ENCODE results near the gene TATDN3. TPM values are rescaled to one million over a fixed set of nuclear protein-coding genes. Genes with fewer than 3 reads are reported as not detected.

TATDN3 gene
- total and polyA plus RNA-seq, 2 of the 8 experiments (the other 6 are each of a cell fraction or from before 2014, with no cell fraction given): 6.9 to 19.4 TPM

DNA sequence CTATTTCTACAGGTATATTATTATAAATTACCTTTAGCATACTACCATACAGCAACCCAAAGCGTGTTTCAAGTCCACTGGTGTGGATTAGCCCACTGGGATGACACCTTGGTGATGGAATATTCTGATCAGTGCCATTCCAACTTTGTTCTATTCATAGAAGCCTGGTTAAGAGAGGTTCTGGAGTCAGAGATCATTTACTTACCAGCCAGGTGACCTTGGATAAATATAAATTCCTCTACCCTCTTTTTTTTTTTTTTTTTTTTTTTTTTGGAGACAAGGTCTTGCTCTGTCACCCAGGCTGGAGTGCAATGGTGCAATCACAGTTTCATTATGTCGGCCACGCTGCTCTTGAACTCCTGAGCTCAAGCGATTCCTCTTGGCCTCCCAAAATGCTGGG is 55.9 kb downstream of the TATDN3 start, which contains the start of gene SPATA45 (continued):
- TF ChIP-seq, protein P1, sequence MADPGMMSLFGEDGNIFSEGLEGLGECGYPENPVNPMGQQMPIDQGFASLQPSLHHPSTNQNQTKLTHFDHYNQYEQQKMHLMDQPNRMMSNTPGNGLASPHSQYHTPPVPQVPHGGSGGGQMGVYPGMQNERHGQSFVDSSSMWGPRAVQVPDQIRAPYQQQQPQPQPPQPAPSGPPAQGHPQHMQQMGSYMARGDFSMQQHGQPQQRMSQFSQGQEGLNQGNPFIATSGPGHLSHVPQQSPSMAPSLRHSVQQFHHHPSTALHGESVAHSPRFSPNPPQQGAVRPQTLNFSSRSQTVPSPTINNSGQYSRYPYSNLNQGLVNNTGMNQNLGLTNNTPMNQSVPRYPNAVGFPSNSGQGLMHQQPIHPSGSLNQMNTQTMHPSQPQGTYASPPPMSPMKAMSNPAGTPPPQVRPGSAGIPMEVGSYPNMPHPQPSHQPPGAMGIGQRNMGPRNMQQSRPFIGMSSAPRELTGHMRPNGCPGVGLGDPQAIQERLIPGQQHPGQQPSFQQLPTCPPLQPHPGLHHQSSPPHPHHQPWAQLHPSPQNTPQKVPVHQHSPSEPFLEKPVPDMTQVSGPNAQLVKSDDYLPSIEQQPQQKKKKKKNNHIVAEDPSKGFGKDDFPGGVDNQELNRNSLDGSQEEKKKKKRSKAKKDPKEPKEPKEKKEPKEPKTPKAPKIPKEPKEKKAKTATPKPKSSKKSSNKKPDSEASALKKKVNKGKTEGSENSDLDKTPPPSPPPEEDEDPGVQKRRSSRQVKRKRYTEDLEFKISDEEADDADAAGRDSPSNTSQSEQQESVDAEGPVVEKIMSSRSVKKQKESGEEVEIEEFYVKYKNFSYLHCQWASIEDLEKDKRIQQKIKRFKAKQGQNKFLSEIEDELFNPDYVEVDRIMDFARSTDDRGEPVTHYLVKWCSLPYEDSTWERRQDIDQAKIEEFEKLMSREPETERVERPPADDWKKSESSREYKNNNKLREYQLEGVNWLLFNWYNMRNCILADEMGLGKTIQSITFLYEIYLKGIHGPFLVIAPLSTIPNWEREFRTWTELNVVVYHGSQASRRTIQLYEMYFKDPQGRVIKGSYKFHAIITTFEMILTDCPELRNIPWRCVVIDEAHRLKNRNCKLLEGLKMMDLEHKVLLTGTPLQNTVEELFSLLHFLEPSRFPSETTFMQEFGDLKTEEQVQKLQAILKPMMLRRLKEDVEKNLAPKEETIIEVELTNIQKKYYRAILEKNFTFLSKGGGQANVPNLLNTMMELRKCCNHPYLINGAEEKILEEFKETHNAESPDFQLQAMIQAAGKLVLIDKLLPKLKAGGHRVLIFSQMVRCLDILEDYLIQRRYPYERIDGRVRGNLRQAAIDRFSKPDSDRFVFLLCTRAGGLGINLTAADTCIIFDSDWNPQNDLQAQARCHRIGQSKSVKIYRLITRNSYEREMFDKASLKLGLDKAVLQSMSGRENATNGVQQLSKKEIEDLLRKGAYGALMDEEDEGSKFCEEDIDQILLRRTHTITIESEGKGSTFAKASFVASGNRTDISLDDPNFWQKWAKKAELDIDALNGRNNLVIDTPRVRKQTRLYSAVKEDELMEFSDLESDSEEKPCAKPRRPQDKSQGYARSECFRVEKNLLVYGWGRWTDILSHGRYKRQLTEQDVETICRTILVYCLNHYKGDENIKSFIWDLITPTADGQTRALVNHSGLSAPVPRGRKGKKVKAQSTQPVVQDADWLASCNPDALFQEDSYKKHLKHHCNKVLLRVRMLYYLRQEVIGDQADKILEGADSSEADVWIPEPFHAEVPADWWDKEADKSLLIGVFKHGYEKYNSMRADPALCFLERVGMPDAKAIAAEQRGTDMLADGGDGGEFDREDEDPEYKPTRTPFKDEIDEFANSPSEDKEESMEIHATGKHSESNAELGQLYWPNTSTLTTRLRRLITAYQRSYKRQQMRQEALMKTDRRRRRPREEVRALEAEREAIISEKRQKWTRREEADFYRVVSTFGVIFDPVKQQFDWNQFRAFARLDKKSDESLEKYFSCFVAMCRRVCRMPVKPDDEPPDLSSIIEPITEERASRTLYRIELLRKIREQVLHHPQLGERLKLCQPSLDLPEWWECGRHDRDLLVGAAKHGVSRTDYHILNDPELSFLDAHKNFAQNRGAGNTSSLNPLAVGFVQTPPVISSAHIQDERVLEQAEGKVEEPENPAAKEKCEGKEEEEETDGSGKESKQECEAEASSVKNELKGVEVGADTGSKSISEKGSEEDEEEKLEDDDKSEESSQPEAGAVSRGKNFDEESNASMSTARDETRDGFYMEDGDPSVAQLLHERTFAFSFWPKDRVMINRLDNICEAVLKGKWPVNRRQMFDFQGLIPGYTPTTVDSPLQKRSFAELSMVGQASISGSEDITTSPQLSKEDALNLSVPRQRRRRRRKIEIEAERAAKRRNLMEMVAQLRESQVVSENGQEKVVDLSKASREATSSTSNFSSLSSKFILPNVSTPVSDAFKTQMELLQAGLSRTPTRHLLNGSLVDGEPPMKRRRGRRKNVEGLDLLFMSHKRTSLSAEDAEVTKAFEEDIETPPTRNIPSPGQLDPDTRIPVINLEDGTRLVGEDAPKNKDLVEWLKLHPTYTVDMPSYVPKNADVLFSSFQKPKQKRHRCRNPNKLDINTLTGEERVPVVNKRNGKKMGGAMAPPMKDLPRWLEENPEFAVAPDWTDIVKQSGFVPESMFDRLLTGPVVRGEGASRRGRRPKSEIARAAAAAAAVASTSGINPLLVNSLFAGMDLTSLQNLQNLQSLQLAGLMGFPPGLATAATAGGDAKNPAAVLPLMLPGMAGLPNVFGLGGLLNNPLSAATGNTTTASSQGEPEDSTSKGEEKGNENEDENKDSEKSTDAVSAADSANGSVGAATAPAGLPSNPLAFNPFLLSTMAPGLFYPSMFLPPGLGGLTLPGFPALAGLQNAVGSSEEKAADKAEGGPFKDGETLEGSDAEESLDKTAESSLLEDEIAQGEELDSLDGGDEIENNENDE (IDR thresholded peaks at IDR 0.05; ENCODE audit: insufficient replicate concordance, low read length): no peak
- TF ChIP-seq RXRA (IDR thresholded peaks at IDR 0.05; ENCODE audit: insufficient read depth, low read depth, low read length) (no peak), MAFK (IDR thresholded peaks at IDR 0.05; ENCODE audit: low read depth, low read length) (no peak)
